HL-60 (cell line): ENCODE results near the gene ELP4.

Experiments used
- DNase-seq, 2 experiments: peaks; one replicate each; pipeline ENCODE4 v3.0.0-alpha.2; 2010 to 2020; ENCODE audit warnings: low read depth in 1 of 2, low spot score in 1 of 2
- H3K27ac ChIP-seq: fragments of 250-450 bp; sonication (Bioruptor Pico); replicated peaks from 2 replicates; pipeline ENCODE4 v1.5.1; 2020; ENCODE audit warnings: mild to moderate bottlenecking, moderate library complexity
- H3K27me3 ChIP-seq: fragments of 250-450 bp; sonication (Bioruptor Pico); 2 replicates; pipeline ENCODE4 v1.5.1; 2021; ENCODE audit warnings: mild to moderate bottlenecking, moderate library complexity; ENCODE audit not compliant: insufficient read depth, poor library complexity, severe bottlenecking
- H3K4me3 ChIP-seq: replicated peaks from 2 replicates; pipeline ENCODE4 v1.5.1; 2011; ENCODE audit warnings: mild to moderate bottlenecking, control low read depth, low read length; ENCODE audit not compliant: insufficient read depth
- CTCF ChIP-seq: IDR thresholded peaks from one replicate; pipeline ENCODE4 v1.5.1; 2011; ENCODE audit warnings: low read length, control low read depth, inconsistent platforms; ENCODE audit not compliant: insufficient read depth
- GABPA ChIP-seq: IDR thresholded peaks from 2 replicates; pipeline ENCODE4 v1.6.1; 2012; ENCODE audit warnings: low read depth
- POLR2AphosphoS5 ChIP-seq: IDR thresholded peaks from 2 replicates; pipeline ENCODE4 v1.6.1; 2012; ENCODE audit warnings: low read depth
- REST ChIP-seq: IDR thresholded peaks from 2 replicates; pipeline ENCODE4 v1.6.1; 2012; ENCODE audit warnings: low read depth; ENCODE audit not compliant: insufficient replicate concordance
- SPI1 ChIP-seq: IDR thresholded peaks from 2 replicates; pipeline ENCODE4 v1.6.1; 2012; ENCODE audit warnings: low read depth, mild to moderate bottlenecking, borderline replicate concordance

The ELP4 gene

GRCh38 chr11:31757260-31757835 lies 247.8 kb downstream of the ELP4 start:
- TF ChIP-seq GABPA = no peak
- TF ChIP-seq SPI1 = no peak
- TF ChIP-seq POLR2AphosphoS5 = no peak
- no peak for TF ChIP-seq REST
- no peak for TF ChIP-seq CTCF
- Histone ChIP-seq H3K4me3 (no peak overlapping the region), H3K27ac (no peak overlapping the region), H3K27me3 (no peaks in the 10 kb centered on the region)
- DNase-seq = no peak

GRCh38 chr11:31761636-31762035 lies 252.1 kb downstream of the ELP4 start:
- no peak for TF ChIP-seq SPI1
- TF ChIP-seq REST = no peak
- no peak for TF ChIP-seq POLR2AphosphoS5
- TF ChIP-seq GABPA = no peak
- TF ChIP-seq CTCF = no peak
- Histone ChIP-seq H3K27me3 (no peaks in the 10 kb centered on the region), H3K4me3 (no peak overlapping the region), H3K27ac (no peak overlapping the region)
- no peak for DNase-seq

GRCh38 chr11:31763296-31763695 lies 253.7 kb downstream of the ELP4 start:
- H3K27me3 ChIP-seq = no peaks in the 10 kb centered on the region
- no peak overlapping the region for H3K4me3 ChIP-seq
- no peak for TF ChIP-seq CTCF
- TF ChIP-seq REST = no peak
- no peak for TF ChIP-seq GABPA
- no peak for TF ChIP-seq SPI1
- TF ChIP-seq POLR2AphosphoS5 = no peak
- DNase-seq = no peak
- no peak overlapping the region for H3K27ac ChIP-seq
